ENCODE data around the gene TAAR9.

Gene TAAR9

DNA sequence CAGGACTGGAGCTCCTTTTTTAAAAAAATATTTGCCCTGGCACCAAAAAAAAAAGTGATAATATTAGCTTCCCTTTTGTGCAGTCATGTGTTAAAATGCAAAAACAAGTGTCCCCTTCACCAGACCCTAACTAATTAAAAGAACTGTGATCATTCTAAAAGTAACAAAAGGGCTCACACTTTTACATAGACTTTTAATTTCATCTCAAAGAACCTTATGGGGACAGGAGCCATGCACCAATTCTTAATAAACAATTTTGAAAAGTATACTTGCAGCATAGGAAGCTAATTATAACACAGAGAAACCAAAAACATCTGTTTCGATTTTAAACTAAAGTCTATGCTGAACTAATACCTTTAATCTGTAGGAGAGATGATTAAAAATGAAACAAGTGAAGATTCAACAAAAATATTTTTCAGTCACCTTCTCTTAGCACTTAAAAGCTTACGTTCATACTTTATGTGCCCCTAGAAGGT, 42.4 kb upstream of the TAAR9 start:
- peak; percentile 39 for DNase-seq (ENCODE audit: low spot score)
- TF ChIP-seq CTCF (IDR thresholded peaks at IDR 0.05; ENCODE audit: extremely low read depth, missing control alignments), result no peak

DNA sequence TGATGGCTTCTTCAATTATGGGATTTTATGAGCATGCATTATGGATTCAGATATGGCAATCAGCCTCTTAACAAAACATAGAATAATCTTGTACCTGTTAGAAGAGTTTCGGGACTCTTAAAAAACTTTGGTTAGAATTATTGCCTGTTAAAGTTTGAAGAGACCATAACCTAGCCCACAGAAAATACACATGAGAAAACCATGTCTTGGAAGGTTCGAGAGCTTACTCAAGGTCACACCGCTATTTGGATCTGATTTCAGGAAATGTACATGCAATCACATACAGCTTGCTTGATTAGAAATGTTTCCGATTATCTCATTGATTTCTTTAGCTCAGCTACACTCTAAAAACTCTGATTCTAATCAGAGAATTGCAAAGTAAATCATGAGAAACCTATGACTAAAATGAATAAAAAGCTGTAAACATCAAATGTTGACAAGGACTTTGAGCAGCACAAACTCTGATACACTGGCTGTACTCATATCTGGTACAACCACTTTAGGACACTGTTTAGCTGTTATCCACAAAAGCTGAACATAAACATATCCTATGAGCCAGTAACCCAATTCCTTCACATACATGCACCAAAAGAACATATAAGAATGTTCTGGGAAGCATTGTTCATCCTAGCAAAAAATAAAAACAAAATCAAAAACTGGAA, 41.4 kb upstream of the TAAR9 start:
- TF ChIP-seq CTCF (IDR thresholded peaks at IDR 0.05; ENCODE audit: extremely low read depth, missing control alignments), result no peak

DNA sequence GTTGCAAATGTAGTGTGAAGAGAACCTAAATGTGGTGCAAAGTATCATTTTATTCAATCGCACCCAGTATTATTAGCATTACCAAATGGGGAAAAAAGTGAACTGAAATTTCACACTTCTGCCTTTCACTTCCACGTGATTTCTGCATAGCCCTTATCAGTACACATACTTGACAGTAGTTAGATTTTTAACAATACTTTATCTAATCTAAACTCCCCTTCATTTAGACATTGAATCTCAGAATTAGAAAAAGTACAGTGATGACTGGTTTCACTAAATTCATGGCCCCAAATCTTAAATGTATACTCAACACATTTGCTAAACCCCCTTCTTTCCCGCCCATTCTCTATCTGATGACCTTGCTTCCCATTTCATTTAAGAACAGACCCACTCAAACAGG, 39.4 kb upstream of the TAAR9 start:
- no peak for DNase-seq (ENCODE audit: low spot score)
- TF ChIP-seq CTCF (IDR thresholded peaks at IDR 0.05; ENCODE audit: extremely low read depth, missing control alignments), result no peak

More for the DNA sequence above, 41.4 kb upstream of the TAAR9 start:
- DNase-seq (ENCODE audit: low spot score), result no peak

DNA sequence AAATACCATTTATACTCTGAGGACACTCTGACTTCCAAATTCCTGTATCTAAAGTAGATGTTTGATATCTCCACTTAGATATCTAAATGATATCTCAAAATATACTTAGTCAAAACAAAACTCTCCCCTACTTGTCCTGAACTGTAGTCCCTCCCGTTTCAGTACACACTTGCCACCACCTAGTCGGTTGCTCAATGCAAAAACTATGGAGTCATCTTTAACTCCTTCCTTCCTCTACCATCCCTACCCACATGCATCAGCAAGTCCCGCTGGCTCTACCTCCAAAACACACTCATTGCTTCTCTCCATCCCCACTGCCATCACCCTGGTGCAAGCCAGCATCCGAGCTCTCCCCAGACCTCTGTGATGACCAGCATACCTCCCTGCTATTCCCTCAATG, 38.3 kb upstream of the TAAR9 start:
- TF ChIP-seq CTCF (IDR thresholded peaks at IDR 0.05; ENCODE audit: extremely low read depth, missing control alignments), result no peak
- no peak for DNase-seq (ENCODE audit: low spot score)

GRCh38 chr6:132504757-132505156, 33.3 kb upstream of the TAAR9 start:
- no peak for DNase-seq (ENCODE audit: low spot score)
- TF ChIP-seq CTCF (IDR thresholded peaks at IDR 0.05; ENCODE audit: extremely low read depth, missing control alignments), result no peak

- TF ChIP-seq CTCF (IDR thresholded peaks at IDR 0.05; ENCODE audit: extremely low read depth, missing control alignments), result no peak
- no peak for DNase-seq (ENCODE audit: low spot score)
Observed at GRCh38 chr6:132505158-132505557, 32.9 kb upstream of the TAAR9 start.

DNA sequence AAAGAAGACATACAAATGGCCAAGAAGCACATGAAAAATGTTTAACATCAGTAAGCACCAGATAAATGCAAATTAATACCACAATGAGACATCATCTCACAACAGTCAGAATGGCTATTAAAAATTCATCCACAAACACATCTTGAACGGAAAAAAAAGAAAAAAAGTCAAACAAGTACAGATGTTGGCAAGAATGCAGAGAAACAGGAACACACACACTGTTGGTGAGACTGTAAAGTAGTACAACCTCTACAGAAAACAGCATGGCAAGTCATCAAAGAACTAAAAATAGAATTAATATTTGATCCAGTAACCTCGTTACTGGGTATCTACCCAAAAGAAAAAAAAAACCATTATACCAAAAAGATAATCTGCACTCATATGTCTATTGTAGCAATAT, 31.6 kb upstream of the TAAR9 start:
- DNase-seq (ENCODE audit: low spot score), result no peak
- TF ChIP-seq CTCF (IDR thresholded peaks at IDR 0.05; ENCODE audit: extremely low read depth, missing control alignments), result no peak
